GM15510 (cell line): ENCODE data around the gene DVL3.

Source experiments
- POLR2A ChIP-seq: IDR thresholded peaks from 3 replicates; pipeline ENCODE4 v1.6.1; 2011; ENCODE audit warnings: borderline replicate concordance; ENCODE audit not compliant: insufficient read length; ENCODE audit errors: extremely low read depth

DVL3 gene

GRCh38 chr3:184145111-184145524 lies 10.1 kb upstream of the DVL3 start:
- TF ChIP-seq POLR2A, result no peak

- TF ChIP-seq POLR2A, result no peak
These were observed 9.4 kb upstream of the DVL3 start for GRCh38 chr3:184145751-184146270.

GRCh38 chr3:184148076-184148475 lies 7.1 kb upstream of the DVL3 start:
- TF ChIP-seq POLR2A, result no peak

- TF ChIP-seq POLR2A, result no peak
These were observed 6.1 kb upstream of the DVL3 start for GRCh38 chr3:184149123-184149522.

GRCh38 chr3:184155644-184156521 lies 706 bp downstream of the DVL3 start:
- no peak for TF ChIP-seq POLR2A

GRCh38 chr3:184156522-184156955 lies 1.4 kb downstream of the DVL3 start:
- no peak for TF ChIP-seq POLR2A

GRCh38 chr3:184157206-184157605 lies 2.0 kb downstream of the DVL3 start:
- TF ChIP-seq POLR2A, result no peak

- no peak for TF ChIP-seq POLR2A
These were observed 3.2 kb downstream of the DVL3 start for GRCh38 chr3:184158404-184158803.

GRCh38 chr3:184160456-184160855 lies 5.3 kb downstream of the DVL3 start:
- TF ChIP-seq POLR2A, result no peak

- no peak for TF ChIP-seq POLR2A
These were observed 9.6 kb downstream of the DVL3 start for GRCh38 chr3:184164648-184165330.

GRCh38 chr3:184165543-184165942 lies 10.4 kb downstream of the DVL3 start:
- TF ChIP-seq POLR2A, result no peak

GRCh38 chr3:184166671-184167070 lies 11.5 kb downstream of the DVL3 start:
- TF ChIP-seq POLR2A, result no peak

GRCh38 chr3:184167786-184168185 lies 12.6 kb downstream of the DVL3 start:
- no peak for TF ChIP-seq POLR2A

- no peak for TF ChIP-seq POLR2A
These were observed 13.4 kb downstream of the DVL3 start for GRCh38 chr3:184168363-184169120.
